ENCODE results near the gene MYT1. TPM values are rescaled to one million over a fixed set of nuclear protein-coding genes. Genes with fewer than 3 reads are reported as not detected.

MYT1 gene
- total and polyA plus RNA-seq, 2 of the 13 experiments (the other 11 are each of a cell fraction or from before 2014, with no cell fraction given): 0.58 to 2.5 TPM

GRCh38 chr20:64236137-64237088, 72.2 kb downstream of the MYT1 start (continued):
- TF ChIP-seq RFX5 (IDR thresholded peaks at IDR 0.05; ENCODE audit: low read depth, low read length): no peak
- no peak for TF ChIP-seq ARID3A (IDR thresholded peaks at IDR 0.05; ENCODE audit: low read depth, low read length)
- TF ChIP-seq PHB2 (IDR thresholded peaks at IDR 0.05; ENCODE audit: partially characterized antibody): no peak
- peak; percentile 37; the same call in 1 of the 2 replicates for TF ChIP-seq ZNF792 (CRISPR knock-in tag; IDR thresholded peaks at IDR 0.05)
- TF ChIP-seq, protein P1, sequence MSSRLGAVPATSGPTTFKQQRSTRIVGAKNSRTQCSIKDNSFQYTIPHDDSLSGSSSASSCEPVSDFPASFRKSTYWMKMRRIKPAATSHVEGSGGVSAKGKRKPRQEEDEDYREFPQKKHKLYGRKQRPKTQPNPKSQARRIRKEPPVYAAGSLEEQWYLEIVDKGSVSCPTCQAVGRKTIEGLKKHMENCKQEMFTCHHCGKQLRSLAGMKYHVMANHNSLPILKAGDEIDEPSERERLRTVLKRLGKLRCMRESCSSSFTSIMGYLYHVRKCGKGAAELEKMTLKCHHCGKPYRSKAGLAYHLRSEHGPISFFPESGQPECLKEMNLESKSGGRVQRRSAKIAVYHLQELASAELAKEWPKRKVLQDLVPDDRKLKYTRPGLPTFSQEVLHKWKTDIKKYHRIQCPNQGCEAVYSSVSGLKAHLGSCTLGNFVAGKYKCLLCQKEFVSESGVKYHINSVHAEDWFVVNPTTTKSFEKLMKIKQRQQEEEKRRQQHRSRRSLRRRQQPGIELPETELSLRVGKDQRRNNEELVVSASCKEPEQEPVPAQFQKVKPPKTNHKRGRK (CRISPR knock-in tag; IDR thresholded peaks at IDR 0.05): no peak
- TF ChIP-seq, protein P2, sequence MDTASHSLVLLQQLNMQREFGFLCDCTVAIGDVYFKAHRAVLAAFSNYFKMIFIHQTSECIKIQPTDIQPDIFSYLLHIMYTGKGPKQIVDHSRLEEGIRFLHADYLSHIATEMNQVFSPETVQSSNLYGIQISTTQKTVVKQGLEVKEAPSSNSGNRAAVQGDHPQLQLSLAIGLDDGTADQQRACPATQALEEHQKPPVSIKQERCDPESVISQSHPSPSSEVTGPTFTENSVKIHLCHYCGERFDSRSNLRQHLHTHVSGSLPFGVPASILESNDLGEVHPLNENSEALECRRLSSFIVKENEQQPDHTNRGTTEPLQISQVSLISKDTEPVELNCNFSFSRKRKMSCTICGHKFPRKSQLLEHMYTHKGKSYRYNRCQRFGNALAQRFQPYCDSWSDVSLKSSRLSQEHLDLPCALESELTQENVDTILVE (CRISPR knock-in tag; IDR thresholded peaks at IDR 0.05): peak; percentile 52; the same call in 1 of the 2 replicates
- peak; percentile 96 for TF ChIP-seq ASH2L (IDR thresholded peaks at IDR 0.05; ENCODE audit: insufficient read length, low read depth, low read length)
- peak; percentile 82; the same call in 1 of the 2 replicates for TF ChIP-seq ZNF703 (CRISPR knock-in tag; IDR thresholded peaks at IDR 0.05; ENCODE audit: borderline replicate concordance)
- TF ChIP-seq ZNF232 (CRISPR knock-in tag; IDR thresholded peaks at IDR 0.05; ENCODE audit: borderline replicate concordance): no peak; the same call in 1 of the 2 replicates
- TF ChIP-seq KLF16 (CRISPR knock-in tag; IDR thresholded peaks at IDR 0.05): peak in 1 of 2 experiments; percentile 85; a peak in 1 of 4 replicates
- peak; percentile 97 for TF ChIP-seq HNF4A (CRISPR knock-in tag; IDR thresholded peaks at IDR 0.05)
- no peak; the same call in 1 of the 2 replicates for TF ChIP-seq ZKSCAN8 (CRISPR knock-in tag; IDR thresholded peaks at IDR 0.05; ENCODE audit: borderline replicate concordance)
- no peak; the same call in 1 of the 2 replicates for TF ChIP-seq ZNF510 (CRISPR knock-in tag; IDR thresholded peaks at IDR 0.05; ENCODE audit: low read depth)
- no peak for TF ChIP-seq ZNF841 (CRISPR knock-in tag; IDR thresholded peaks at IDR 0.05; ENCODE audit: borderline replicate concordance)
- TF ChIP-seq FOXC1 (CRISPR knock-in tag; IDR thresholded peaks at IDR 0.05; ENCODE audit: borderline replicate concordance): no peak; the same call in 1 of the 2 replicates
- peak; percentile 78 for TF ChIP-seq RNF2 (conservative IDR thresholded peaks at IDR 0.05; ENCODE audit: low read depth)
- peak; percentile 72 for TF ChIP-seq MED1 (CRISPR knock-in tag; IDR thresholded peaks at IDR 0.05)
- TF ChIP-seq, protein P3, sequence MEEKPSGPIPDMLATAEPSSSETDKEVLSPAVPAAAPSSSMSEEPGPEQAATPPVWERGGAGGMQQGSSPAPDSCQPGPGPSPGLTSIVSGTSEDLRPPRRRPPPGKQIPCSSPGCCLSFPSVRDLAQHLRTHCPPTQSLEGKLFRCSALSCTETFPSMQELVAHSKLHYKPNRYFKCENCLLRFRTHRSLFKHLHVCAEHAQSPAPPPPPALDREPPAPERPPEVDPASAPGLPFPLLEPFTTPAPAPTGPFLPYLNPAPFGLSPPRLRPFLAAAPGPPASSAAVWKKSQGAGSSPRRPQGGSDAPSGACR (CRISPR knock-in tag; IDR thresholded peaks at IDR 0.05): peak; percentile 72; the same call in 1 of the 2 replicates
- TF ChIP-seq, protein P4, sequence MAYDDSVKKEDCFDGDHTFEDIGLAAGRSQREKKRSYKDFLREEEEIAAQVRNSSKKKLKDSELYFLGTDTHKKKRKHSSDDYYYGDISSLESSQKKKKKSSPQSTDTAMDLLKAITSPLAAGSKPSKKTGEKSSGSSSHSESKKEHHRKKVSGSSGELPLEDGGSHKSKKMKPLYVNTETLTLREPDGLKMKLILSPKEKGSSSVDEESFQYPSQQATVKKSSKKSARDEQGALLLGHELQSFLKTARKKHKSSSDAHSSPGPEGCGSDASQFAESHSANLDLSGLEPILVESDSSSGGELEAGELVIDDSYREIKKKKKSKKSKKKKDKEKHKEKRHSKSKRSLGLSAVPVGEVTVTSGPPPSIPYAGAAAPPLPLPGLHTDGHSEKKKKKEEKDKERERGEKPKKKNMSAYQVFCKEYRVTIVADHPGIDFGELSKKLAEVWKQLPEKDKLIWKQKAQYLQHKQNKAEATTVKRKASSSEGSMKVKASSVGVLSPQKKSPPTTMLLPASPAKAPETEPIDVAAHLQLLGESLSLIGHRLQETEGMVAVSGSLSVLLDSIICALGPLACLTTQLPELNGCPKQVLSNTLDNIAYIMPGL (CRISPR knock-in tag; IDR thresholded peaks at IDR 0.05; ENCODE audit: borderline replicate concordance in 1 of 2, low read depth in 1 of 2): peak; percentile 26 to 61; a peak in 2 of 4 replicates
- peak in 1 of 2 experiments; percentile 32; a peak in 2 of 4 replicates for TF ChIP-seq POLR2A (IDR thresholded peaks at IDR 0.05; ENCODE audit: insufficient read depth in 1 of 2, low read depth in 2 of 2, low read length in 2 of 2)
- no peak for TF ChIP-seq AHR (CRISPR knock-in tag; IDR thresholded peaks at IDR 0.05)

All from HepG2 (cell line).